ENCODE results near the gene IRS1. TPM values are rescaled to one million over a fixed set of nuclear protein-coding genes. Genes with fewer than 3 reads are reported as not detected.

The IRS1 gene
- total RNA-seq, 2 experiments from 2014 or later: 2.6 to 3.3 TPM

Other genes with a start within 250 kb of the IRS1 start
- 10 to 100 TPM; 38.1 to 49.0 TPM for gene RHBDD1, start 36.2 kb upstream of the IRS1 start, total RNA-seq